ENCODE data around the gene APCDD1.

DNA sequence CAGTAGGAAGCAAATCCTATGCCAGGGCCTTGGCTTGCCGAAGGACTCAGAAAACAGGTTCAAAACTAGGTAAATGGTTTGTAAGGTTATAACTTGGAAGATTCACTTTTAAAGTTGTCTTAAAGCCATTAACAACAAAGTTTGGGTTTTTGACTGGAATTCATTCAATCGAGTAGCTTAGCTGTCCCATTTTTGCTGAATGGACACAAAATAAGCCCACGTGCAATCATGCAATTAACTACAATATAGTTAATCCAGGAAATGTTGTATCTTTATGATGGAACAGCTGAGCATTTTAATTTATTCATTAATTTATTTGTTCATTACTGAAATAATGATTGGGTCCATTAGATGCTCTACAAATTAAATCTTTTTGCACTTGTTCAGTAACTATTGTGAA is 18.3 kb upstream of the APCDD1 start:
- TF ChIP-seq SP1 (IDR thresholded peaks at IDR 0.05) (no peak), TAF1 (conservative IDR thresholded peaks at IDR 0.05) (no peak), RXRA (IDR thresholded peaks at IDR 0.05) (no peak), FOXA1 (IDR thresholded peaks at IDR 0.05) (no peak), YY1 (IDR thresholded peaks at IDR 0.05) (no peak), RAD21 (IDR thresholded peaks at IDR 0.05) (no peak), GABPA (IDR thresholded peaks at IDR 0.05 in 1 of 2, conservative IDR thresholded peaks at IDR 0.05 in 1 of 2) (no peak), JUND (IDR thresholded peaks at IDR 0.05) (no peak)
- TF ChIP-seq, protein P1, sequence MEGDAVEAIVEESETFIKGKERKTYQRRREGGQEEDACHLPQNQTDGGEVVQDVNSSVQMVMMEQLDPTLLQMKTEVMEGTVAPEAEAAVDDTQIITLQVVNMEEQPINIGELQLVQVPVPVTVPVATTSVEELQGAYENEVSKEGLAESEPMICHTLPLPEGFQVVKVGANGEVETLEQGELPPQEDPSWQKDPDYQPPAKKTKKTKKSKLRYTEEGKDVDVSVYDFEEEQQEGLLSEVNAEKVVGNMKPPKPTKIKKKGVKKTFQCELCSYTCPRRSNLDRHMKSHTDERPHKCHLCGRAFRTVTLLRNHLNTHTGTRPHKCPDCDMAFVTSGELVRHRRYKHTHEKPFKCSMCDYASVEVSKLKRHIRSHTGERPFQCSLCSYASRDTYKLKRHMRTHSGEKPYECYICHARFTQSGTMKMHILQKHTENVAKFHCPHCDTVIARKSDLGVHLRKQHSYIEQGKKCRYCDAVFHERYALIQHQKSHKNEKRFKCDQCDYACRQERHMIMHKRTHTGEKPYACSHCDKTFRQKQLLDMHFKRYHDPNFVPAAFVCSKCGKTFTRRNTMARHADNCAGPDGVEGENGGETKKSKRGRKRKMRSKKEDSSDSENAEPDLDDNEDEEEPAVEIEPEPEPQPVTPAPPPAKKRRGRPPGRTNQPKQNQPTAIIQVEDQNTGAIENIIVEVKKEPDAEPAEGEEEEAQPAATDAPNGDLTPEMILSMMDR (IDR thresholded peaks at IDR 0.05; ENCODE audit: low read depth, low read length, missing input control), result no peak
- TF ChIP-seq, protein P2, sequence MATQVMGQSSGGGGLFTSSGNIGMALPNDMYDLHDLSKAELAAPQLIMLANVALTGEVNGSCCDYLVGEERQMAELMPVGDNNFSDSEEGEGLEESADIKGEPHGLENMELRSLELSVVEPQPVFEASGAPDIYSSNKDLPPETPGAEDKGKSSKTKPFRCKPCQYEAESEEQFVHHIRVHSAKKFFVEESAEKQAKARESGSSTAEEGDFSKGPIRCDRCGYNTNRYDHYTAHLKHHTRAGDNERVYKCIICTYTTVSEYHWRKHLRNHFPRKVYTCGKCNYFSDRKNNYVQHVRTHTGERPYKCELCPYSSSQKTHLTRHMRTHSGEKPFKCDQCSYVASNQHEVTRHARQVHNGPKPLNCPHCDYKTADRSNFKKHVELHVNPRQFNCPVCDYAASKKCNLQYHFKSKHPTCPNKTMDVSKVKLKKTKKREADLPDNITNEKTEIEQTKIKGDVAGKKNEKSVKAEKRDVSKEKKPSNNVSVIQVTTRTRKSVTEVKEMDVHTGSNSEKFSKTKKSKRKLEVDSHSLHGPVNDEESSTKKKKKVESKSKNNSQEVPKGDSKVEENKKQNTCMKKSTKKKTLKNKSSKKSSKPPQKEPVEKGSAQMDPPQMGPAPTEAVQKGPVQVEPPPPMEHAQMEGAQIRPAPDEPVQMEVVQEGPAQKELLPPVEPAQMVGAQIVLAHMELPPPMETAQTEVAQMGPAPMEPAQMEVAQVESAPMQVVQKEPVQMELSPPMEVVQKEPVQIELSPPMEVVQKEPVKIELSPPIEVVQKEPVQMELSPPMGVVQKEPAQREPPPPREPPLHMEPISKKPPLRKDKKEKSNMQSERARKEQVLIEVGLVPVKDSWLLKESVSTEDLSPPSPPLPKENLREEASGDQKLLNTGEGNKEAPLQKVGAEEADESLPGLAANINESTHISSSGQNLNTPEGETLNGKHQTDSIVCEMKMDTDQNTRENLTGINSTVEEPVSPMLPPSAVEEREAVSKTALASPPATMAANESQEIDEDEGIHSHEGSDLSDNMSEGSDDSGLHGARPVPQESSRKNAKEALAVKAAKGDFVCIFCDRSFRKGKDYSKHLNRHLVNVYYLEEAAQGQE (IDR thresholded peaks at IDR 0.05), result no peak
- TF ChIP-seq, protein P3, sequence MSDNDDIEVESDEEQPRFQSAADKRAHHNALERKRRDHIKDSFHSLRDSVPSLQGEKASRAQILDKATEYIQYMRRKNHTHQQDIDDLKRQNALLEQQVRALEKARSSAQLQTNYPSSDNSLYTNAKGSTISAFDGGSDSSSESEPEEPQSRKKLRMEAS (IDR thresholded peaks at IDR 0.05), result no peak

Measured in liver (tissue), 3 donors.